H1 (cell line): ENCODE data around the gene CYP2B6. TPM values are rescaled to one million over a fixed set of nuclear protein-coding genes. Genes with fewer than 3 reads are reported as not detected.

Experiments
- CTCF ChIA-PET: fragments of 300-600 bp; sonication (Branson Sonifier 250); formaldehyde crosslinking; loops from one replicate; lab custom pipeline; 2021; ENCODE audit not compliant: partially characterized antibody; lab: Charles Lee
- POLR2A ChIA-PET: fragments of 300-600 bp; sonication (Branson Sonifier 250); formaldehyde crosslinking; loops from one replicate; lab custom pipeline; 2021; ENCODE audit warnings: inconsistent platforms; ENCODE audit not compliant: partially characterized antibody; lab: Charles Lee
- DNase-seq, 2 experiments: peaks; one replicate each; pipeline versions ENCODE4 v3.0.0 to v3.0.0-alpha.2; 2010 to 2022; ENCODE audit warnings: low spot score in 2 of 2, low read depth in 1 of 2, mixed read lengths in 1 of 2
- FAIRE-seq: peaks from 2 replicates; lab custom pipeline; 2011; peaks lifted over from hg19 to GRCh38; lab: Jason Lieb, UNC
- H2AFZ ChIP-seq: 2 replicates; pipeline ENCODE4 v1.8.1; 2012; ENCODE audit warnings: low read length, inconsistent platforms
- H2AK5ac ChIP-seq: 2 replicates; pipeline ENCODE4 v1.6.1; 2013; ENCODE audit warnings: low read depth, low read length
- H2BK120ac ChIP-seq: replicated peaks from 2 replicates; pipeline ENCODE3; 2013; ENCODE audit warnings: low read depth, low read length, inconsistent platforms
- H2BK12ac ChIP-seq: 2 replicates; pipeline ENCODE4 v1.6.1; 2013; ENCODE audit warnings: low read depth, low read length
- H2BK15ac ChIP-seq: 2 replicates; pipeline ENCODE4 v1.6.1; 2013; ENCODE audit warnings: low read length
- H2BK20ac ChIP-seq: 2 replicates; pipeline ENCODE4 v1.6.1; 2013; ENCODE audit warnings: low read length
- H2BK5ac ChIP-seq: 2 replicates; pipeline ENCODE4 v1.6.1; 2013; ENCODE audit warnings: low read depth, low read length
- H3K14ac ChIP-seq: 2 replicates; pipeline ENCODE4 v1.6.1; 2013; ENCODE audit warnings: inconsistent platforms; ENCODE audit not compliant: insufficient read length
- H3K18ac ChIP-seq: 2 replicates; pipeline ENCODE4 v1.6.1; 2013; ENCODE audit warnings: low read length; ENCODE audit errors: extremely low read depth
- H3K23ac ChIP-seq: 2 replicates; pipeline ENCODE4 v1.6.1; 2013; ENCODE audit warnings: inconsistent platforms; ENCODE audit not compliant: insufficient read length
- H3K23me2 ChIP-seq: 2 replicates; pipeline ENCODE4 v1.6.1; 2013; ENCODE audit warnings: low read depth, low read length
- H3K27ac ChIP-seq: 2 replicates; pipeline ENCODE4 v1.6.1; 2011; ENCODE audit warnings: low read depth, low read length, inconsistent platforms
- H3K27me3 ChIP-seq, 4 experiments: replicated peaks in 1 of 4; 1 replicate in 1 of 4; 2 replicates in 3 of 4; pipeline versions ENCODE4 v1.6.1 to v1.8.1; 2011 to 2013; ENCODE audit warnings: low read length in 3 of 4, mild to moderate bottlenecking in 3 of 4, inconsistent platforms in 2 of 4, mixed read lengths in 2 of 4, moderate library complexity in 1 of 4; ENCODE audit not compliant: control insufficient read depth in 3 of 4, insufficient read depth in 3 of 4; ENCODE audit errors: extremely low read depth in 1 of 4
- H3K36me3 ChIP-seq, 4 experiments: 2 replicates each; pipeline versions ENCODE4 v1.6.1 to v1.8.1; 2011 to 2013; ENCODE audit warnings: mild to moderate bottlenecking in 4 of 4, low read length in 3 of 4, moderate library complexity in 2 of 4, control low read depth in 1 of 4, inconsistent platforms in 1 of 4; ENCODE audit not compliant: insufficient read depth in 4 of 4, control insufficient read depth in 2 of 4
- H3K4ac ChIP-seq: replicated peaks from 2 replicates; pipeline ENCODE3; 2013; ENCODE audit warnings: low read length, low read depth, mixed read lengths, inconsistent platforms; ENCODE audit not compliant: insufficient read length
- H3K4me1 ChIP-seq, 4 experiments: replicated peaks in 1 of 4; 1 replicate in 1 of 4; 2 replicates in 3 of 4; pipeline versions ENCODE4 v1.6.1 to v1.8.1; 2011 to 2013; ENCODE audit warnings: low read length in 3 of 4, inconsistent platforms in 2 of 4, mixed read lengths in 1 of 4; ENCODE audit not compliant: insufficient read depth in 4 of 4, control insufficient read depth in 3 of 4
- H3K4me2 ChIP-seq, 2 experiments: 2 replicates each; pipeline versions ENCODE4 v1.6.1 to v1.8.1; 2011 to 2013; ENCODE audit warnings: low read depth in 2 of 2, low read length in 2 of 2, control low read depth in 1 of 2, inconsistent platforms in 1 of 2, mild to moderate bottlenecking in 1 of 2; ENCODE audit not compliant: insufficient read depth in 1 of 2
- H3K4me3 ChIP-seq, 4 experiments: fragments of 200-600, 300-600 bp in 1 of 4; sonication (generic), shearing (Covaris generic), sonication (Bioruptor Twin) in 1 of 4; 2 replicates each; pipeline versions ENCODE4 v1.5.1 to v1.8.1; 2011 to 2016; ENCODE audit warnings: low read length in 4 of 4, low read depth in 3 of 4, control low read depth in 2 of 4, inconsistent platforms in 2 of 4, mild to moderate bottlenecking in 2 of 4, mixed read lengths in 1 of 4, moderate library complexity in 1 of 4; ENCODE audit not compliant: insufficient read depth in 2 of 4; ENCODE audit errors: extremely low read depth in 1 of 4
- H3K56ac ChIP-seq: replicated peaks from 2 replicates; pipeline ENCODE3; 2013; ENCODE audit warnings: low read depth, mild to moderate bottlenecking, mixed read lengths, low read length, inconsistent platforms; ENCODE audit not compliant: insufficient read length
- H3K79me1 ChIP-seq: 2 replicates; pipeline ENCODE4 v1.6.1; 2013; ENCODE audit warnings: low read depth, low read length, control low read depth
- H3K79me2 ChIP-seq, 2 experiments: 2 replicates each; pipeline versions ENCODE4 v1.6.1 to v1.8.1; 2012 to 2013; ENCODE audit warnings: low read length in 2 of 2, mild to moderate bottlenecking in 2 of 2, inconsistent platforms in 1 of 2; ENCODE audit not compliant: insufficient read depth in 2 of 2, control insufficient read depth in 1 of 2
- H3K9ac ChIP-seq, 4 experiments: replicated peaks in 1 of 4; 1 replicate in 1 of 4; 2 replicates in 3 of 4; pipeline versions ENCODE4 v1.6.1 to v1.8.1; 2011 to 2013; ENCODE audit warnings: low read depth in 3 of 4, low read length in 3 of 4, control low read depth in 2 of 4, mild to moderate bottlenecking in 2 of 4, moderate library complexity in 2 of 4, inconsistent platforms in 1 of 4; ENCODE audit errors: extremely low read depth in 1 of 4
- H3K9me3 ChIP-seq, 2 experiments: 2 replicates each; pipeline versions ENCODE4 v1.6.1 to v1.8.1; 2012 to 2013; ENCODE audit warnings: mild to moderate bottlenecking in 2 of 2, moderate library complexity in 2 of 2, control low read depth in 1 of 2, inconsistent platforms in 1 of 2, low read depth in 1 of 2, low read length in 1 of 2, mixed read lengths in 1 of 2; ENCODE audit not compliant: insufficient read depth in 2 of 2
- H4K20me1 ChIP-seq, 2 experiments: replicated peaks in 1 of 2; 2 replicates each; pipeline versions ENCODE3 to v1.8.1; 2011 to 2013; ENCODE audit warnings: inconsistent platforms in 2 of 2, low read length in 2 of 2, mild to moderate bottlenecking in 1 of 2; ENCODE audit not compliant: insufficient read depth in 2 of 2, control insufficient read depth in 1 of 2
- H4K5ac ChIP-seq: 2 replicates; pipeline ENCODE4 v1.6.1; 2013; ENCODE audit warnings: low read length, low read depth, mixed read lengths, inconsistent platforms; ENCODE audit not compliant: insufficient read length
- H4K8ac ChIP-seq: 2 replicates; pipeline ENCODE4 v1.8.0; 2013; ENCODE audit warnings: mild to moderate bottlenecking, moderate library complexity, low read length, inconsistent platforms; ENCODE audit not compliant: insufficient read depth; ENCODE audit errors: extremely low read depth
- H4K91ac ChIP-seq: replicated peaks from 2 replicates; pipeline ENCODE3; 2013; ENCODE audit warnings: low read length, mixed read lengths, inconsistent platforms; ENCODE audit not compliant: insufficient read length
- BCL11A ChIP-seq, 2 experiments: IDR thresholded peaks; one replicate each; pipeline ENCODE4 v1.6.1; 2011; ENCODE audit warnings: low read depth in 2 of 2, low read length in 2 of 2, mild to moderate bottlenecking in 2 of 2
- BRCA1 ChIP-seq: IDR thresholded peaks from 2 replicates; pipeline ENCODE4 v1.6.1; 2012; ENCODE audit warnings: low read depth, low read length, improper control_type of control experiment
- RBBP5 ChIP-seq: IDR thresholded peaks from 2 replicates; pipeline ENCODE4 v1.7.1; 2012; ENCODE audit warnings: low read depth, mild to moderate bottlenecking, inconsistent platforms, low read length, moderate library complexity, borderline replicate concordance
- WGBS, 2 experiments: shearing (Covaris generic) in 1 of 2; methylation state at CpG; one replicate each; pipeline versions ENCODE4 v1.1.6 to v1.1.7; 2013 to 2015; ENCODE audit warnings: low lambda C conversion rate in 2 of 2, mixed read lengths in 2 of 2, inconsistent platforms in 1 of 2, low coverage in 1 of 2, missing lambda C conversion rate in 1 of 2; ENCODE audit not compliant: insufficient replicate concordance in 2 of 2, insufficient coverage in 1 of 2, insufficient read length in 1 of 2; ENCODE audit errors: extremely low coverage in 1 of 2, missing lambda C conversion rate in 1 of 2; 5-methylcytosine and 5-hydroxymethylcytosine counted together
- polyA plus RNA-seq, 7 experiments: library from polyadenylated mRNA; depleted of rRNA in 3 of 7; stranded (reverse) in 5 of 7; unstranded in 2 of 7; fragments of >200 nt in 5 of 7; fragments of 200-250 nt in 2 of 7; gene quantifications; 1 replicate in 5 of 7; 2 replicates in 1 of 7; 4 replicates in 1 of 7; pipeline versions ENCODE4 v1.2.1 to v1.2.3, GENCODE V29; 2011 to 2013; ENCODE audit warnings: missing spikeins in 2 of 7, mixed read lengths in 2 of 7
- total RNA-seq: library from RNA; stranded (reverse); fragmentation: NEBNext Ultra II Directional; extraction: Animal tissue kit (Norgen Biotek cat#: 25700); gene quantifications from 2 replicates; pipeline ENCODE4 v1.2.1, GENCODE V29; 2021
- TF ChIP-seq, protein P1 (sequence below): IDR thresholded peaks from 2 replicates; pipeline ENCODE4 v1.6.1; 2012; ENCODE audit warnings: inconsistent platforms

Gene CYP2B6
- total and polyA plus RNA-seq, 2 of the 8 experiments (the other 6 are each of a cell fraction or from before 2014, with no cell fraction given): 2.8 to 5.4 TPM

- Histone ChIP-seq H3K4ac (no peak overlapping the region), H3K56ac (no peak overlapping the region), H3K27ac (no peak overlapping the region), H3K36me3 (no peaks in the 10 kb centered on the region), H4K5ac (no peak overlapping the region), H4K91ac (no peak overlapping the region), H4K8ac (no peak overlapping the region), H3K4me3 (no peak overlapping the region), H3K9me3 (peaks cover 14 to 15% of the 10 kb centered on the region in 2 experiments), H3K4me1 (no peaks in the 10 kb centered on the region), H2BK5ac (no peak overlapping the region), H2BK20ac (no peak overlapping the region), H3K23me2 (no peaks in the 10 kb centered on the region), H2BK15ac (no peak overlapping the region), H3K23ac (no peak overlapping the region), H3K79me2 (no peaks in the 10 kb centered on the region), H3K18ac (no peak overlapping the region), H3K4me2 (no peak overlapping the region), H3K9ac (no peak overlapping the region), H2BK12ac (no peak overlapping the region), H4K20me1 (no peaks in the 10 kb centered on the region), H3K27me3 (no peaks in the 10 kb centered on the region), H3K14ac (no peak overlapping the region), H2AFZ (no peak overlapping the region), H2AK5ac (no peak overlapping the region), H3K79me1 (no peaks in the 10 kb centered on the region), H2BK120ac (no peak overlapping the region)
- POLR2A ChIA-PET: no interaction called here
- DNase-seq: no peak
- FAIRE-seq: no peak
- CTCF ChIA-PET: no interaction called here
- 90% methylated on average over 18 of the region's 18 CpGs; no CpG with 5 or more reads in 1 of the 2 experiments for WGBS, 2 experiments
- TF ChIP-seq, protein P1, sequence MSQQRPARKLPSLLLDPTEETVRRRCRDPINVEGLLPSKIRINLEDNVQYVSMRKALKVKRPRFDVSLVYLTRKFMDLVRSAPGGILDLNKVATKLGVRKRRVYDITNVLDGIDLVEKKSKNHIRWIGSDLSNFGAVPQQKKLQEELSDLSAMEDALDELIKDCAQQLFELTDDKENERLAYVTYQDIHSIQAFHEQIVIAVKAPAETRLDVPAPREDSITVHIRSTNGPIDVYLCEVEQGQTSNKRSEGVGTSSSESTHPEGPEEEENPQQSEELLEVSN: no peak
- TF ChIP-seq RBBP5 (no peak), BCL11A (IDR thresholded peaks at IDR 0.05; ENCODE audit: low read depth in 2 of 2, low read length in 2 of 2) (no peak), BRCA1 (no peak)
Measured at GRCh38 chr19:40948580-40949299, 42.3 kb upstream of the CYP2B6 start.
